Epithelial cell of proximal tubule (primary cell): ENCODE data around the gene KRTAP29-1. TPM values are rescaled to one million over a fixed set of nuclear protein-coding genes. Genes with fewer than 3 reads are reported as not detected.
"Not testable (repeated sequence)": the region's sequence is repeated elsewhere in the genome, so short reads cannot be mapped to it uniquely, and the experiment has no call there.

Experiments
- DNase-seq: peaks from one replicate; pipeline ENCODE4 v3.0.0-alpha.2; 2011; ENCODE audit warnings: low read depth
- H3K4me3 ChIP-seq: 2 replicates; pipeline ENCODE4 v1.5.1; 2011; ENCODE audit warnings: low read depth, mild to moderate bottlenecking, low read length
- total RNA-seq: library from RNA; depleted of rRNA; stranded (reverse); fragments of >200 nt; gene quantifications from 2 replicates; pipeline ENCODE4 v1.2.3, GENCODE V29; 2015
- TF ChIP-seq, protein P1 (sequence below): conservative IDR thresholded peaks from 2 replicates; pipeline ENCODE4 v1.5.1; 2012; ENCODE audit warnings: low read depth, mild to moderate bottlenecking, low read length

The KRTAP29-1 gene
- total RNA-seq, 1 donor from 2014 or later: not detected

- H3K4me3 ChIP-seq: no peak overlapping the region
- TF ChIP-seq, protein P1, sequence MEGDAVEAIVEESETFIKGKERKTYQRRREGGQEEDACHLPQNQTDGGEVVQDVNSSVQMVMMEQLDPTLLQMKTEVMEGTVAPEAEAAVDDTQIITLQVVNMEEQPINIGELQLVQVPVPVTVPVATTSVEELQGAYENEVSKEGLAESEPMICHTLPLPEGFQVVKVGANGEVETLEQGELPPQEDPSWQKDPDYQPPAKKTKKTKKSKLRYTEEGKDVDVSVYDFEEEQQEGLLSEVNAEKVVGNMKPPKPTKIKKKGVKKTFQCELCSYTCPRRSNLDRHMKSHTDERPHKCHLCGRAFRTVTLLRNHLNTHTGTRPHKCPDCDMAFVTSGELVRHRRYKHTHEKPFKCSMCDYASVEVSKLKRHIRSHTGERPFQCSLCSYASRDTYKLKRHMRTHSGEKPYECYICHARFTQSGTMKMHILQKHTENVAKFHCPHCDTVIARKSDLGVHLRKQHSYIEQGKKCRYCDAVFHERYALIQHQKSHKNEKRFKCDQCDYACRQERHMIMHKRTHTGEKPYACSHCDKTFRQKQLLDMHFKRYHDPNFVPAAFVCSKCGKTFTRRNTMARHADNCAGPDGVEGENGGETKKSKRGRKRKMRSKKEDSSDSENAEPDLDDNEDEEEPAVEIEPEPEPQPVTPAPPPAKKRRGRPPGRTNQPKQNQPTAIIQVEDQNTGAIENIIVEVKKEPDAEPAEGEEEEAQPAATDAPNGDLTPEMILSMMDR: no peak
- no peak for DNase-seq
Measured at GRCh38 chr17:41271858-41272257, 30.8 kb downstream of the KRTAP29-1 start.

GRCh38 chr17:41271323-41271722 is 31.3 kb downstream of the KRTAP29-1 start:
- DNase-seq, H3K4me3 ChIP-seq: not testable (repeated sequence)

DNA sequence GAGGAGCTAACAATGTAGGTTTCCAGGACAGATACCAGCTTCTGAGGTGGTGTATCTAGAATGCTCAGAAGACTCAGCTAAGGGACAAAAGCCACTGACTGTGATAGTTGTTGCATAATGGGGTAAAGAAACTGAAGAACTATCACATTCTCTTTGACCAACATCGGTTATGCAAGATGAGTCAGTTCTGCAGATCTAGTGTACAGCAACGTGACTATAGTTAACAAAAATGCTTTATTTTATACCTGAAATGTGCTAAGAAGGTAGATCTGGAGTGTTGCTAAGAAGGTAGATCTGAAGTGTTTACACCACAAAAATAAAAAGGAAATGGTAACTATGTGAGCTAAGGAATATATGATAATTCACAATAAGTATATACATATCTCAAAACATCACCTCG is 34.9 kb downstream of the KRTAP29-1 start:
- H3K4me3 ChIP-seq: no peak overlapping the region
- no peak for DNase-seq
- TF ChIP-seq, protein P1: no peak

GRCh38 chr17:41265078-41265477 is 37.6 kb downstream of the KRTAP29-1 start, which contains the start of gene KRTAP9-6:
Gene KRTAP9-6 (plus strand): TSS chr17:41265378. CDS start chr17:41265378, 0 bp downstream.
- no peak within 1 kb of the TSS for H3K4me3 ChIP-seq
- no peak for DNase-seq
- TF ChIP-seq, protein P1: no peak

GRCh38 chr17:41264599-41264998 is 38.1 kb downstream of the KRTAP29-1 start:
- no peak for DNase-seq
- TF ChIP-seq, protein P1: no peak
- no peak overlapping the region for H3K4me3 ChIP-seq

DNA sequence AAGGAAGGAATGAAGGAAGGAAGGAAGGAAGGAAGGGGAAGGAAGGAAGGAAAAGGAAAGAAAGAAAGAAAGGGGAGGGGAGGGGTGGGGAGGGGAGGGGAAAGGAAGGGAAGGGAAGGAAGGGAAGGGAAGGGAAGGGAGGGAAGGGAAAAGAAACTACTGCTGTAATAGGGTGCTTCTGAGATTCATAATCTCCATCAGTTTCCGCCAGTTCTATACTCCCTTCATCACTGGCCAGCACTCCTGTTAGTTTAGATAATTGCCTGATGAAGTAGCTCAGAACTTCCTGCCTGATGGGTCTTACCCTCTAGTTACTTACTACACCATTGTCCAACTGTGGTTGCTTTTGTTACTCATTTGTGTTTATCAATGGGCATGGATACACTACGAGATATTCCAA is 39.4 kb downstream of the KRTAP29-1 start:
- DNase-seq: no peak
- no peak overlapping the region for H3K4me3 ChIP-seq
- TF ChIP-seq, protein P1: no peak

DNA sequence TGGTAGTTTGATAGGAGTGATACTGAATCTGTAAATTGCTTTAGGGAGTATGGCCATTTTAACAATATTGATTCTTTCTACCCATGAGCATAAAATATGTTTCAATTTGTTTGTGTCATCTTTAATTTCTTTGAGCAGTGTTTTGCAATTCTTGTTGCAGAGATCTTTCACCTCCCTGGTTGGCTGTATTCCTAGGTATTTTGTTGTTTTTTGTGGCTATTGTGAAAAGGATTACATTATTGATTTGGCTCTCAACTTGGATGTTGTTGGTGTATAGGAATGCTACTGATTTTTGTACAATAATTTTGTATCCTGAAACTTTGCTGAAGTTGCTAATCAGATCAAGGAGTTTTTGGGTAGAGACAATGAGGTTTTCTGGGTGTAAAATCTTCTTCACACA is 44.2 kb downstream of the KRTAP29-1 start:
- TF ChIP-seq, protein P1: no peak
- no peak for DNase-seq
- no peak overlapping the region for H3K4me3 ChIP-seq
